ENCODE results near the gene ARX. TPM values are rescaled to one million over a fixed set of nuclear protein-coding genes. Genes with fewer than 3 reads are reported as not detected.

Gene ARX
- total RNA-seq, 1 donor from 2014 or later = not detected

DNA sequence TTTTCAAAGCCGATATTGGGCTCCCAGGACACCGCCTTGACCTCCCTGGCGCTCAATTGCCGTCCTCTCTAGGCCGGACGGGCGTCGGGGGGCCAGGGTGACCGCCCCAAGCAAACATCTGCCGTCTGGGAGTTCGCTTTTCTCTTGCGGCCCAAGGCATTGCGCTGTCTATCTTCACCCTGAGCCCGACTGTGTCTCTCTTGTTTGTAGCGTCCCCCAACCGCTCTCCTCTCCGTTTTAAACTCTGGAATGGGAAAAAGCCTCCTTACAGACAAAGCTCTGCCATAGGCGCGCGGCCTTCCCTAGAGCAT is 551 bp upstream of the ARX start:
- no peak for ATAC-seq

DNA sequence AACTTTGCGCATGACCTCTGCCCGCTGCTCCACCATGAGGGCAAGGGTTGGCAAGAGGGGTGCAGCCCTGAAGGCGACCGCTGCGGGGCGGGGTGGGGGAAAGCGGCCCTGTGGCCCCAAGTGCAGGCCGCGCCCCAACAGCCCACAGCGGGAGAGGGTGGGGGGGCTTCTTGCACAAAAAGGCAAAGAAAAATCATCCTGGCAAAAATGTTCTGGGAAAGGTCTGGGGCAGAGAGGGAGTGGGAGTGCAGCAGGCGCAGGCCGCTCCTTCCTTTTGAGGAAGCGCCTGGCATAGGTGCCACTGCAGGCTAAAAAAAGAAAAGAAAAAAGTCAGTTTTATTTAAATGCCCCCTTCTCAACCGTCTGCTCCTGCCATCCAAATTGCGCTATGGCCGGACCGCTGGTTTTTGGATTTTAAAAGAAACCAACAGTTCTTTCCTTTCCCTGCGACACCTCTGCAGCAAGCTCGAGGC is 1.4 kb downstream of the ARX start:
- no peak for ATAC-seq

DNA sequence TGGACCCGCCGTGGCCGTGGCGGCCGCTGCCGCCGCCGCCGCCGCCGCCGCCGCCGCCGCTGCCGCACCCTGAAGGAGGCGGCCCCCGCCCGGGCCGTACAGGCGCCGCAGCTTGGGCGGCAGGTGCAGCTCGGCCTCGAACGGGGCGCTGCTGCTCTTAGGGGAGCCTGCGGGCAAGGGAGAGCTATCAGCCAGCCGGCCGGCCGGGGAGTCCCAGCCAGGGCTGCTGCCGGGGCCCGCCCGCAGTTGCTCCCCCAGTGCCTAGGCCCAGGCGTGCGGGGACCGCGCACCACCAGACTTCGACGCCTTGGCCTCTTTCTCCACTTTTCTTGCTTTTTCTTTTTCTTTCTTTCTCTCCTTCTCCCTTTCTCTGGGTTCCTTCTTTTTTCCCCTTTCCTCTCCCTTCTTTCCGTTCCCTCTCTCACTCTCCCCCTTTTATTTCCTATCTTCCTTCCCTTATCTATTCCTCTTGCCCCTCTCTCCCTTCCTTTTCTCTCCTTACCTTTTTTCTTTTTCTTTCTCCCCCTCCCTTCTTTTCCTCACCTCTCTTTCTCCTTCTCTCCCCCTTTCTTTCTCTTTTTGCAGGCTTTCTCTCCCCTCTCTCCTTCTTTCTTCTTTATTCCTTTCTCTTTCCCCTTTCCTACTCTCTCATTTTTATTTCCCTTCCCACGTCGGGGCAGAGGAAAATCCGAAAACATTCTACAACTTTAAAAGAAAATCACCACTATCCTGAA is 2.0 kb downstream of the ARX start:
- ATAC-seq = no peak

DNA sequence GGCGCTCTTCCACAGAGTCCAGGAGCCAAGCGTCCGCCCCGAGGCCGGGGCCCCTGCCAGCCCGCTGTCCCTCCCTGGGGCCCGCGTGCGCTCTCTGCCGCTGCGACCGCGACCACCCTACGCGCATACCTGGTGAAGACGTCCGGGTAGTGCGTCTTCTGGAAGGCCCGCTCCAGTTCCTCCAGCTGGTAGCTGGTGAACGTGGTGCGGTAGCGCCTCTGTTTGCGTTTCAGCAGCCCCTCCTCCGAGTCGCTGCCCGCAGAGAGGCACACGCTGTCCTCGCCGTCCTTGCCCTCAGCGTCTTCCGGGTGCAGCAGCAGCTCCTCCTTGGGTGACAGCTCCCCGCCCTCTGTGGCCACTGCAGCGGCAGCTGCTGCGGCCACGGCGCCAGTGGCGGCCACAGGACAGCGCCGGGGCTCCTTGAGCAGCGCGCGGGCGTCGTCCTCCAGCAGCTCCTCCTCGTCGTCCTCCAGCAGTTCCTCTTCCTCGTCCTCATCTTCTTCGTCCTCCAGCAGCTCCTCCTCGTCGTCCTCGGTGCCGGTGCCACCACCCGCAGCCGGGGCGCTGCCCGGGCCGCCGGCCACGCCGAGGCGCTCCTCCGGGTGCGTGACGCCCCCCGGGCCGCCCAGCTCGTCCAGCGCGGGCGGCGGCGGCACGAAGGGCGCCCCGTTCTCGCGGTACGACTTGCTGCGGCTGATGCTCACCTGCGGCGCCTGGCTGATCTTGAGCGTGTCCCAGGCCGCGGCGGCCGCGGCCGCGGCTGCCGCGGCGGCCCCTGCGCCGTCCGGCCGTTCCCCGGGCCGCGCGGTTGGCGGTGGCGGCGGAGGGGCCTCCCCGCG is 2.8 kb downstream of the ARX start:
- ATAC-seq = no peak

DNA sequence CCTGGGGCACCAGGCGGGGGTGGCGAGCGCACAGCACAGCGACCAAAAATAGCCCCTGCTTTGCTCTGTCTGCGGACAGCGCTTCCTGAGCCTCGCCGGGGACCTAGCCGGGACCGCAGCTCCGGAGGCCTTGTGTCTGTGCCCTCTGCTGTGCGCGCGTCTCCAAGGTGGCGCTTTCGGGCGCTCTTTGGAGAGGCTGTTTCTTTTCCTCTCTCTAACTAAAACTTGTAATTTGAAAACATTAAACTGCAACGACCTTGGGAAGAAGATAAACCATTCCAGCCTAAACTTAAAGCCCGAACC is 3.4 kb downstream of the ARX start:
- no peak for ATAC-seq

GRCh38 chrX:25011589-25012432 is 4.0 kb downstream of the ARX start:
- no peak for ATAC-seq

GRCh38 chrX:25010784-25011588 is 4.8 kb downstream of the ARX start:
- no peak for ATAC-seq

DNA sequence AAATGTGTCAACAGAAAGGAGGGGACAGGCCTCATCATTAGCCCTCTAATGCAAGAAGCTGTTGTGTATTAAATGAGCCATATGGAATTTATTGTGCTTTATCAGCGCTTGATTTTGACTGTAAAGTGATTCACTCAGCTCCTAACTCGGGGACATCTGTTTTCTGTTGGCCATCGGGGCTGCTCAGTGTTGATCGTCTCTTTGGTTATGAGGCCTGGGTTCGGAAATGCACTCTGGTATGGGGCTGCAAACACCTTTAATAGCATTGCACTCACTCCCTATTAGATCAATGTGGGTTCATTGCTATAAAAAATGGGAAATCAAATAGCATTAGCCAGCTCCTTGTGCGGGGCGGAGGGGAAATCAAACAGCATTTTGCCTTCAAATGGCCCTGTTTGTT is 6.4 kb downstream of the ARX start:
- no peak for ATAC-seq

GRCh38 chrX:25007059-25008053 is 8.4 kb downstream of the ARX start:
- ATAC-seq = no peak

- ATAC-seq = no peak
Observed at GRCh38 chrX:25006586-25007058, 9.1 kb downstream of the ARX start.

DNA sequence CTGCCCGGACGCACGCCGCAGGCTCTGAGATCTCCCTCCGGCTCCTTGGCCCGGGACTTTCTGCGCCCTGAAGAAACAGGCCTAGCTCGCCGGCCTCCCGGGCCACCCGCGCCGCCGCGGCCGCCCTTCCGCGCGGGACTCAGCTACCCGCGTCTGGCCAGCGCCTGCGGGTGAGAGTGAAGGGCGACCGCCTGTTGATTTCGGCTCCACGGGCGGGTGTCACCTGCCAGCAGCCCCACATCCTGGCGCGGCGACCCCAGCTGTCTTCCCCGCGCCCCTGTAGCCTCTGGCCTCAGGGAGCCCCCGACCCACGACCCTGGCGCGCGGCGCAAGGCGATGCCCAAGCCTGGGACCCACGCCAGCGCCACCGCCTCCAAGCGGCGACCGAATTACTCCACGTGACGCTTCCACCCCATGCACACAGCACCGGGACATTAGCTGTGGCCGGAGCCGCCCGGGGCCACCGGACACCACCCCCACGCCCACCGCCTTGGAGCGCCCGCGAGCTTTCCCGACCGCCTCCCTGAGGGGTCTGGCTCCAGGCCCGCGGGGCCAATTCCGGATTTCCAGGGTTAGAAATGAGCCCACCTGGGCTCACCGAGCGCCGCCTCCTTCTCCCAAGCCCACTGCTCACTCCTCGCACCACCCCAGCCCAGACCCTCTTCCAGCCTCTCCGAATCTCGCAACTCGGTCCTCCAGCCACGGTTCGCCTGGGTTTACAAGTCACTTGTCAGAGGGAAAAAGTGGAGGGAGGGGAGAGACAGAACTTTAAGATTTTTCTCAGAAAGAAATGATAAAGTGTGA is 10.2 kb downstream of the ARX start:
- ATAC-seq = no peak

DNA sequence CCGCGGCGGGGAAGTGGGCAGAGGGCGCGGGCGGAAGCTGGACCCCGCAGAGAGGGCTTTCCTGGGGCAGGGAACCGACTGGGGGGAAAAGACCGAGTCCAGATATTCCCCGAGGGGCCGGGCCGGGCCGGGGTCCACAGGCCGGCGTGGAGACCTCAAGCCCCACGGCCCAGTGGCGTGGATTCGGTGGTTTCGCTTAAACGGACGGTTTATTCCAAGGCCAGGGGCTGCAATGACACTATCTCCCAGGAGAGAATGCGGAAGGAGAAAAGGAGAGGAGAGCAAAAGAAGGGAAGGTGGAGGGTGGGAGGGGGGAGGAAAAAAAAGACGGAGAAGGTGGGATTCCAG is 10.8 kb downstream of the ARX start:
- no peak for ATAC-seq

DNA sequence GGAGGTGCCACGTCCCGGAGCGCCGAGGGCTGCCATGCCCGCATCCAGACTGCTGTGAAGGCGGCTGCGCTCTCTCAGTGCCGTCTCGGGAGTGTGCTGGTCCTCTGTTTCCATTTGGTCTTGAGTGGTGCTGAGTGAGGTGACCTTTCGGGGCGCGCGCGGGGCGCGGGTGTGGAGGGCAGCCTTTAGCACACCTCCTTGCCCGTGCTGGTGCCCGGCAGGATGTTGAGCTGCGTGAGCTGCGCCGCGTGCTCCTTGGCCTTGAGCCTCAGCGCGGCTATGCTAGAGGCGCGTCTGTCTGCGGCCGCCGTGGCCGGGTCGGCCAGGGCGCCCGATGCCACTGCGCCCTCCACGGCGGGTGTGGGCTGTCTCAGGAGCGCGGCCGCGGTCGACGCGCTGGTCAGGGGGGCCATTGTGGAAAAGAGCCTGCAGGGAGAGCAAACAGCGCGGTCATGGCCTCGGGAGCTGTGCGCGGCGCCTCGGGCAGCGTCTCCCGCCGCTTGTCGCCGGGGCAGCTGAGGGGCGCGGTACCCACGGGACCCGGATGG is 11.2 kb downstream of the ARX start:
- no peak for ATAC-seq

GRCh38 chrX:25004040-25004439 is 11.7 kb downstream of the ARX start:
- no peak for ATAC-seq

DNA sequence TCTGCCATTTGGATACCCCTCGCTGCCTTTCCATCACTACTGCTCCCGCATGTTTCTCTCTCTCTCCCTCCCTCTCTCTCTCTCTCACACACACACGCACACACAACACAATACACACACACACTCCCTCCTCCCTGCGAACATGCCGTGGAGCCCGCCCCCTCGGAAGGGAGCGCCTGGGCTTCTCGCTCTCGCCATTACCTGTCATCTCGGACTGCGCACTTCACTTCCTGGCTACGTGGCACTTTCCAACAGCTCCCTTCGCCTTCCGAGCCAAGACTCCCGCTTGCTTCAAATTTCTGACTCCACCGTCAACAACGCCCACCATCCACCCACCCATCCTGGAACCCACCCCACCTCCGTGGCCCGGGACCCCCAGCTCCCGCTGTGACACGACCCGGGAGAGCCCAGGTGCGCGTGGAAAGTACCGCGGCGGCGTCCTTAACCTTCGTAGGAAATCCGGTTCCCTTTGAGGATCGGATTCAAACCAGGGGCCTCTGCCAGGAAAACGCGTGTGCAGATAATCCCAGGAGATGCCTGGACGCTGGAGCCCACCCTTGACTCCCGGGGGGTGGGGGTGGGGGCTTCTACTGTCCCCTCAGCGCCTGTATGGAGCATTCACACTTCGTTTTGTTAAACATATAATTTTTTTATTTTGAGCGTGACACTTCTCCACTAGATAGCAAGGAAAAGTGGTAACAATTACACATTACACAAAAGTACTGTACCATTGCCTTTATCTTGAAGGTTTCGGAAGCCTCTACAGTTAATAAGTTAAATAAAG is 12.5 kb downstream of the ARX start:
- ATAC-seq = no peak

GRCh38 chrX:25002661-25003020 is 13.1 kb downstream of the ARX start:
- no peak for ATAC-seq

GRCh38 chrX:25001808-25002660 is 13.7 kb downstream of the ARX start:
- ATAC-seq = no peak

DNA sequence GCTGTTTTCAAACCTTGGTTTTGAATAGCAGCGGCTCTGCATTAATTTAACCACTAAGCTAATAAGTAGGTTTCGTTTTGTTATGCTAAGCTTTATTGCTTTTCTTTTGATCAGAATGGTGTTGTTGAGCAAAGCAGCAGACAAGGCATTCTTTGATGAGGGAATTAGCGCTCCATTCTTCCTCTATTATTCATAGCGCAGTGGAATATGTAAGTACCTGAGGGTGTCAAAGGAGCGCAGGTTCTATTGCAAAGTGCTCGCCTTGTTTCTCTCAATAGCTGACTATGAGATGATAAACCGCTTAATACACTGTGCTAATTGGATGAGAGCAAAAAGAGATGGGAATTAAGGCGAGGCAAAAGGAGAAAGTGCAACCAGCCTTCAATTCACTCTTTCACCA is 16.3 kb downstream of the ARX start:
- ATAC-seq = no peak

Data from esophagus mucosa (tissue), 1 donor.